Measurements from ENCODE around the gene HOXB3.

The HOXB3 gene

GRCh38 chr17:48582750-48583069 is 7.3 kb downstream of the HOXB3 start:
- no peak for DNase-seq

- DNase-seq: no peak
These were observed 10.1 kb downstream of the HOXB3 start for GRCh38 chr17:48579760-48580554.

GRCh38 chr17:48579471-48579759 is 10.6 kb downstream of the HOXB3 start:
- DNase-seq: no peak

GRCh38 chr17:48578616-48579470 is 11.2 kb downstream of the HOXB3 start:
- no peak for DNase-seq

DNA sequence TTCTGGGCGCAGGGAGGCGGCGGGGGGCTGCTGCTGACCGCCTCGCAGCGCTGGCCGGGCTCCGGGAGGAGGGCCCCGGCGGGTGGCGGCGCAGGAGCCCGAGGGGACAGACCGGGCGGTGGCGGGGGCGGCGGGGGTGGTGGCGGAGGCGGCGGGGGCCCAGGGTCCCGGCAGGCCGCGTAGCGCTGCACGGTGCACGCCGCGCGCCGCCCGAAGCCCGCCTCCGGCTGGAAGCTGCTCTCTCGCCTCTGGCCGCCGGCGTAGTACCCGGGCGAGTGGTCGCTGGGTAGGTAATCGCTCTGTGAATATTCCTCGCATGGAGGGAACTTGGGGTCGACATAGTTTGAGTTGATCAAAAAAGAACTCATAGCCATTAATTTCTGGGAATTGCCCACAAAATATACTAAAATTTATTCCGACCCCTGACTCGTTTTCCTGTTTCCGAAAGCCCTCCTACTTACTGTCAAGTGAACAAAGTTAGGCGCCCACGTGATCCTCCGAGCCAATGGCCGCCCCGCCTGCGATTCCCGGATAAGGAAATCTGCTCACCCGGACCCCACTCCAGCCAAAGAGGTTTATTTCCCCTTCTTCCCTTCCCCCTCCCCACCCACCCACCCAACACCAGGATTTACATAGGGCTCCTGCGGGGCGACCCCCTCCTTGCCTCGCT is 12.0 kb downstream of the HOXB3 start, which contains the start of gene HOXB4:
Gene HOXB4, minus strand, starts transcription at position 405 of the 670 bp plus-strand sequence. Its CDS starts 31 bp downstream, at position 374.
- peak; percentile 65 for DNase-seq

DNA sequence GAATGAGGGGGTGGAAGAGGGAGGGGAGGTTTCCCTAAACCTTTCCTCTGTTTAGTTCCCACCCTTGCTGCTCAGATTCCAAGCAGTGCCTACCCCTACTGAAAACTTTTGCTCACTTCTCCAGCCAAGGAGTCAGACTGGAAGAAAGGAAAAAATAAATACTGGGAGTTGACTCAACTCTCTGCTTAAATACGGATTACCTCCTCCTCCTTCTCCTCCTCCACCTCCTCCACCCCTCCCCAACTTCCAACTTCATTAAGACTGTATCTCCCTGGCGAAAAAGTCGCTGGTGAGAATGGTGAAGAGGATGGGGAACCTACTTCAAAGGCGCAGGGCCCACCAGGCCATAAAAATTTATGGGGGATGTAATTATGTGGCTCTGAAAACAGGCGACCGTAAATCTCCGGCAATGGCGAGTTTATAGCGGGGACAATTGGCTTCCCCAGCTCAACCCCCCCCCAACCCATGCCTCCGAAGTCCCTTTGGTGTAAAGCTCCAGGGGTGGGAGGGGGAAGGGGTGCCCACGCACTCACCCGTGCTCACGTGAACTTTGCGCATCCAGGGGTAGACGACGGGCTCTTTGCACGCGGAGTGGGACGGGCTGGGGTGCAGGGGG is 12.6 kb downstream of the HOXB3 start:
- no peak for DNase-seq

DNA sequence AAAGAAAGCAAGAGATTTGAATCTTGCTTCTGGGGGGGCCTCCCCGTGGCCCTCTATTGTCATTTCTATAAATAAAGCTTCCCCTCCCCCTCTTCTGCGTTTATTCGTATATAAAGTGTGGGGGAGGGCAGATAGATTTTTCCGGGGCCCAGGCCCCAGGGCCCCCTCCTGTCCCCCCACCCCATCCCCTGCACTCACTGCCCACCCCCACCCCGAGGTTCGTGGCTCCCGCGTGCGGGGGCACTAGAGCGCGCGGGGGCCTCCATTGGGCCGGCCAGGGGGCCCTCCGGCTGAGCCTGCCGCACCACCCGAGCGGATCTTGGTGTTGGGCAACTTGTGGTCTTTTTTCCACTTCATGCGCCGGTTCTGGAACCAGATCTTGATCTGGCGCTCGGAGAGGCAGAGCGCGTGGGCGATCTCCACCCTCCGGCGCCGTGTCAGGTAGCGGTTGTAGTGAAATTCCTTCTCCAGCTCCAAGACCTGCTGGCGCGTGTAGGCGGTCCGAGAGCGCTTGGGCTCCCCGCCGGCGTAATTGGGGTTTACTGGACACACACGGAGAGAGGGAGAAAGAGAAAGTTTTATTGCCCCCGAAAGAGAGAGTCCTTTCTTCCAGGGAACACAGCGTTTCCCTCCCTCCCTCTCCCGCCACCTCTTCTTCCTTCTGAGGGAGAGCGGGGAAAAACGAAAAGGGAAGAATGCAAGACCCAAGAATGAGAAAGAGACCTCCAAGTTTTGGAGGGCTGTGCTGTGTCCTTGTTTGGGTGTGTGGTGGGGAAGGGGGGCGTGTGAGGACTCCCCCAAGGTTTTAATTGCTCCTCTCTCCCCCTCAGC is 13.3 kb downstream of the HOXB3 start:
- DNase-seq: no peak

DNA sequence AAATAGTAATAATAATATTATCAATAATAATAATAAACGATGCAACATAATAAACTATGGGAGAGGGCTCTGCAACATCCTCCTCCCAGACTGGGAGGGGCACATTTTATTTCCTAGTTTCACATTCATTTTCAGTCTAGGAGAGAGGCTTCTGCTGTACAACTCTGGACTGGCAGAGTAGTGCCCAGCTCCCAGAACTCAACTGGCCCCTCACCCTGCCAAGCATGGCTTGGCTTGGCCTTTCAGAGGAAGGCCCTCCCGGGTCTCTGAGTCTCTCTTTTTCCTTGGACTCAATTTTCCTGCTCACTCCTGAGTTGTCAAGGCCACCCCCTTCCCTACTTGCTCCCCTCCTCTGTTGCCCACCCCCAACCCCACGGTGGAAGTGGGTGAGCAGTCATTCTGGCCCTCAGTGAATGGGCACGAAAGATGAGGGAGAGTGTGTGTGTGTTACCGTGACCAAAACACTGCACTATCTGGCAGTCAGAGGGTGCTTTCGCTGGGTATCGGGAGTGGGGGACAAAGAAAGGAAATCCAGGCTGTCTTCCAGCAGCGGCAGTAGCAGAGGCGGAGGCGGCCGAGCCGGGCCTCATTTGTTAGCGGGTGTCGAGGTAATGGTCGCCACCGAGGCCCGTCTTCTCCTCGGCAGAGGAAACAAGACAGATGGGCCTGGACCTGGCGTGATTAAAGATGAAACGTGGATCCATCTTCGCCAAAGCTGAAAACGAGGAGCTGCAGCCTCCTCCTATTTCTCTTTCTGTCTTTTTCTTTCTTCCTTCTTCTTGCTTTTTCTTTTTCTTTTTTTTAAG is 14.2 kb downstream of the HOXB3 start:
- no peak for DNase-seq

DNA sequence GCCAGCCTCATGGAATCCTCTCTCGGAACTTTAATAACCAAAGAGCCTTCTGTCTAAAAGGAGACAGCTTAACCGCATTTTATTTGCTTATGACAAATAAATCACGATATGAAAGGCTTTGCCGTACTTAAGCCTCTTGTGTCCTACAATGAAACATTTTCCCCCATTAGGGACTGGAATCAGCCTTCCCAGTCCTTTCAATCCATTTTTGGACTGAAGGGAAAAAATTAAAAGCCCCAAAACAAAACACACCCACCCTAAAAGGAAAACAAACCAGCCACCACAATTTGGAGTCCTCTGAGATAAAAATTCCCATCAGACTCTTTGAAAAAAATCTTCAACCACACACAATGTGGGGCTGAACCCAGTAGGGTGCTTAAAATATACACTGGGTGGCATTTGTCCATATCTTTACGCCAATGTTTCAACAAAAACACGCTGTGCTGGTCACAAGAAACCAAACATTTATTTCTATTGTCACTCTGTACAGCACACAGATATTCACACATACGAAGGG is 14.9 kb downstream of the HOXB3 start:
- DNase-seq: no peak

GRCh38 chr17:48574505-48575065 is 15.5 kb downstream of the HOXB3 start:
- DNase-seq: no peak

DNA sequence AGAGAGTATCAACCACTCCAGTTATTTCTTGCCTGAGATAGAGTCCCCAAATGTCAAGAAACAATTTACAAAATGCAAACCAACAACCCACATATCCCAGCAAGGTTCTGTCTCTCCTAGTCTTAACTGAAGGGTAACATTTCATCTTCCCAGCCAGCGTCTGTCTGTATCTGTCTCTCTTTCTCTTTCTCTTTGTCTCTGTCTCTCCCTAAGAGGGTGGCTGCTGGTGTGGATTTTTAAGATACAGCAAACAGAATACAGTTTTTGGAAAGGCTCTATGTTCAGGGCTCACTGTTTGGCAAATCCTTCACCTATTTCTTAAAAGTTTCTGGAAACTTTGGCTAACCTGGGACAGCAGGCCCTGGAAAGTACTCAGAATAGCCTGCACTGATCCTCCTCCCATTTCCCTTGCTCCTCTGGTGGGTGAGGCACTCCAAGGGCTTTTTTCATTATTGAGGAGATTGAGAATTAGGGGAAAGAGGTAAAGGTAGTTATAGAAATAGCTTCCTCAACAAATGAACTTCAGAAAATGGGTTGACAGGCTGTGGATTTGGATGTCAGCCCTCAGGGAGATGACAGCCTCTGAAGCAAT is 18.1 kb downstream of the HOXB3 start:
- DNase-seq: no peak

DNA sequence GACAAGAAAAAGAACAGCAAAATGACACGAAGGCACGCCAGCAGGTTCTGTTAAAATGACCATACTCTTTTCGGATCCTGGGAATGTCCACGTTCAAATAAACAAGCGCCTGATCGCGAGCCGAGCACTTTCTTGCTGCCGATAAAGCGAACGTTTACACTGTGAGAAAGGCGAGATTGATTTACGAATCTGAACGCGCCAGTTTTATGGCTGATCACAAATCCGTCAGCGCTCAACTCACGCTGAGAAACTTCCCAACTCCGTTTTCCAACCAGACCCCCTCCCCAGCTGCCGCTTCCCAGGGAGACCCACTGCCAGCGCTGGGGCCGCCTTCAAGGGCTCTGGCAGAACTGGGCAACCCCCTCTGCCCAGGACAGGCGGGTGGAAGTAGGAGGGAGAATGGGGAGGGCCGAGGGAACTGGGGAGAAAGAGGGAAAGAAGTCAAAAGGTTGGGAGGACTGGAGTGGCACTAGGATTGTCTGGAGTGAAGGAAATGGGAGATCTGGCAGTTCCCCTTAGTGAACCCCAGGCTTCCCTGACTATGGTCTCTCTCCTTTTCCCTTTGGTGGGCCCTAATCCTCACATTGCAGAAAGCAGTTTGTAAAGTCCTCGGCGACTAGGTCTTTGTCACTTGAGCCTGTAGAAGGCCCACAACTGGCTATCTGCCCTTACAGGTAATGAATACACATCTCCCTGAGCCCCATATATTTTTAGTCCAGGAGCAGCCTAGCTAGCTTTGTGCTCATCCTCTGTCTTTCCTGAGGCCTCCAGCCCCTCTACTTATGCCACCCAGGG is 18.8 kb downstream of the HOXB3 start:
- no peak for DNase-seq

GRCh38 chr17:48570325-48571023 is 19.6 kb downstream of the HOXB3 start:
- DNase-seq: no peak

DNA sequence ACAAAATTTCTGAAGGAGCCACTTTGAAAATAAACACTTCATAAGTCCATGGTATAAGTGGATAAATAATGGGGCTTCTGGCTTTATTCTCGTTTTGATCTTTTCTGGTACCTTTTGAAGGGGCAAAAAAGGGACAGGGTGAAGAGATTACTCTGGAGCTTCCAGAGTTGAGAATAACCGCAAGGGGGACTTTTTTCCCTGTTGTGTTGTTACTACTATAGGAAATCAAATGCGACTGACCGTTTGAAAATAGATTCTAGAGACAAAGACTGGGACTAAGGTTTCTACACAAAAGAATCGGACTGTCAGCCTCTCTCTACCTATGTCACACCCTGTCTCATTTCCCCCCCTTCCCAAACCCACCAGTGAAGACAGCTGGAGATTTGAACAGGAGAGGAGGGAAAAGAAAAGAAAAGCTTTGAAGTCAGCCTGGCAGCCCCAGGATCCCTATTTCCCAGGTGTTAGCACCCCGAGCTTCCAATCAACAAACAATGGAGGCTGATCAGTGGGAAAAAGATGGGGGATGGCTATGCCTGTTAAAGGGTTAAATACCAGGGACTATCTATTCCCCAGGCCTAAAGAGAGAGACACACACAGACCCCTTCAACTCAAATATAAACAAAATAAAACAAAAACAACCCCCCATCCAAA is 20.2 kb downstream of the HOXB3 start:
- DNase-seq: no peak

- DNase-seq: no peak
These were observed 20.8 kb downstream of the HOXB3 start for GRCh38 chr17:48569240-48569582.

- no peak for DNase-seq
These were observed 21.4 kb downstream of the HOXB3 start for GRCh38 chr17:48568499-48569239.

DNA sequence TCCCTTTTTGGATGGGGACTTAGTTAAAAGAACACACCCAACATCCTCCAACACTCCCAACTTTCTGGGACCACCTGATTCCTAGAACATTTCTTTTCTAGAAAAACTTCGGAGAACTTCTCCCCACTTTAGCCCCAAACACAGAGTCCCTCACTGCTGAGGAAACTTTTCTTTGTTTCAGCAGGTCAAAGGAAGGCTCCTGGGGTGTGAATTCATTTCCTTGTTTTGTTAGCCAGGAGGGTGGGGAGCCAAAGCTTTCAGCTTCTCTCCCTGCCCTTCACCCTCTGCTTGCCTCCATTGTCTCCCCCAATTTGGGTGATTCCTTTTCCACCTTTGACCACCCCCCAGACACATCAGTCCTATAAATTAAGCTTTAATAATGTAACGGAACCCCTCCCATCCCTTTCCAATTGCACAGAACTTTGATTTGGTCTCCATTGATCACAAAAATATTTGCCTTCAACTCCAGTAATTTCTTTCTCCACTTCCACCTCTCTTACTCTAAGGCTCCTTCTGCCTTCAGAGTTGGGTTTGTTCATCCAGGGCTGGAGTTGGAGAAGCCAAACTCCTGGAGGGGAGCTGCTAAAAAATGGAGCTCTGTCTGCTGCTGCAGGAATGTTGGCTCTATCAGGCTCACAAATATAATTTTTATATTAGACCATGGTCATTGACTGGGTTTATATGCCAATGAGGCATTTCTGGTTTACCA is 22.2 kb downstream of the HOXB3 start:
- DNase-seq: no peak

Measured in activated naive CD4-positive, alpha-beta T cell treated with anti-CD3 and anti-CD28 coated beads, Interleukin-2, amount 50 U/mL, for 16 hours (primary cell).